SJSA1 (cell line): Measurements from ENCODE around the gene NFE2L1. TPM values are rescaled to one million over a fixed set of nuclear protein-coding genes. Genes with fewer than 3 reads are reported as not detected.

ENCODE experiments used
- DNase-seq, 2 experiments: peaks; one replicate each; pipeline ENCODE4 v3.0.0-alpha.2; 2015 to 2020; ENCODE audit warnings: low spot score in 2 of 2, low read depth in 1 of 2
- H3K27ac ChIP-seq: fragments of 250-450 bp; sonication (Bioruptor Pico); 2 replicates; pipeline ENCODE4 v1.5.1; 2020; ENCODE audit warnings: mild to moderate bottlenecking, moderate library complexity
- H3K27me3 ChIP-seq: fragments of 250-450 bp; sonication (Bioruptor Pico); replicated peaks from 2 replicates; pipeline ENCODE4 v1.5.1; 2020; ENCODE audit warnings: mild to moderate bottlenecking, moderate library complexity
- H3K36me3 ChIP-seq: fragments of 250-450 bp; sonication (Bioruptor Pico); 2 replicates; pipeline ENCODE4 v1.5.1; 2020; ENCODE audit warnings: mild to moderate bottlenecking
- H3K4me1 ChIP-seq: fragments of 250-450 bp; sonication (Bioruptor Pico); replicated peaks from 2 replicates; pipeline ENCODE4 v1.6.1; 2021; ENCODE audit warnings: mild to moderate bottlenecking
- H3K4me3 ChIP-seq: fragments of 250-450 bp; sonication (Bioruptor Pico); 2 replicates; pipeline ENCODE4 v1.5.1; 2020; ENCODE audit warnings: mild to moderate bottlenecking
- H3K9me3 ChIP-seq: fragments of 250-450 bp; sonication (Bioruptor Pico); replicated peaks from 2 replicates; pipeline ENCODE4 v1.5.1; 2020; ENCODE audit warnings: mild to moderate bottlenecking
- total RNA-seq: library from RNA; depleted of rRNA; stranded (reverse); fragments of >200 nt; shearing (Covaris generic); gene quantifications from 2 replicates; pipeline ENCODE4 v1.2.3, GENCODE V29; 2014

Gene NFE2L1
- total RNA-seq, 1 experiment from 2014 or later = 61.8 TPM

DNA sequence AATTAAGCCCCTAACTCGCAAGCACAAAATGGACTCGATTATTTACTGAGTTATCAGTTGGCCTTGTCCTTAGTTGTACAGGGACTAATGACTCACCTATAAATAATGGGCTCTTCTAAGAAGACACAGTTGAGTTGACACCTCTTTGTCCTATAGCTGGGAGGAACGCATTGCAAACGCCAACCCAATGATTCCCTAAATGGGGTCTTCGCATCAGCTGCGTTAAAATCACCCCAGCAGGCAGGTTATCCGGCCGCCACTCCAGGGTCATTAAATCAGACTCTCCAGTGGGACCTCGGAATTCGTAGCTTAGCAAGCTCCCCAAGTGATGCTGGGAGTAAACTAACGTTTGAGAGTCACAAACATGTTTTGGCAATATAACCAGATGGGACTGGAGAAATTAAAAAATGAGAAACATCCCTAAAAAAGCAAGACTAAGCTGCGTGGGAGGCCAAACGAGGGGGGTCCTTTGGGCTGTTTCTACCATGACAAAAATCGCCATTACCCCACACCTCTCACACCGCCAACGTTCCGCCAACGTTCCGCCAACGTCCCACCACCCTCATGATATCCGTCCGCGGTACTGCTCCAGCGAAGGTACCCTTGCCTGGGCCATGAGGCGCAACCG, 932 bp upstream of the NFE2L1 start:
- no peak for DNase-seq
- Histone ChIP-seq H3K27me3 (no peaks in the 10 kb centered on the region), H3K4me1 (peaks cover 40% of the 10 kb centered on the region), H3K36me3 (peaks cover 23% of the 10 kb centered on the region), H3K27ac (peak overlapping the region; percentile 90), H3K9me3 (no peaks in the 10 kb centered on the region), H3K4me3 (peak overlapping the region; percentile 82)

DNA sequence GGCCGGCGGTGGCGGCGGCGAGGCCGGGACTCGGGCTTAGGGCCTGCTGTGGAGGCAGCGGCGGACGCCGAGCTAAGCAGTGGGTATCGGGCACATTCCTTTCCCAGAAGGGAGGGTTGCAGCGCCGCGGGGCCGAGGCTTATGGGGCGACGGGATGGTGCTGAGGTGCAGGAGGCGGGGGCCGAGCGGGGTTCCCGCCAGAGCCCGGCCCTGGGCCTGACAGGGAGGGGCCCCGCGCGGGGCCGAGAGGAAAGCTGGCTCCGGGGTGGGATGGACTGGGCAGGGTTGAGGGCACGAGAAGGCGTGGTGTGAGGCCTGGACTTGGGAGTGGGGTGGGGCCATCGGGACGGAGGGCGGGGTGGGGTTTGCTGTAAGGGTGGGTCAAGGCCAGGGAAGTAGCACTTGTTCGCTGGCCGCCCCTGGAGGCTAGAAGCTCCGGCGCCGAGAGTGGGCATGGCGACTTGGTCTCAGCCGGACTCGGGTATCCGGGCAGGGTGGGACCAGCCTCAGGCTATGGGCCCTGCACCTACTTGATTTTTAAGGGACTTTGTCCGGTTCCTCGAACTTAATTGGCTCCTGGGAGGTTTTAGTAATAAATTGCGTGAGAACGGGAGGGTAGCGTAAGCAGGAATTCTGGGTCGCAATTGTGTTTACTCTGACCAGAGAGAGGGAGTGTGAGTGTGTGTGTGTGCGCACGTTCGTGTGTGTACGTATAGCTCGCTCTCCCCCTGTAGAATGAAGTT, 396 bp downstream of the NFE2L1 start:
- peak overlapping the region; percentile 90 for H3K27ac ChIP-seq
- H3K4me1 ChIP-seq = peaks cover 54% of the 10 kb centered on the region
- peak; percentile 98 for DNase-seq
- H3K27me3 ChIP-seq = no peaks in the 10 kb centered on the region
- no peaks in the 10 kb centered on the region for H3K9me3 ChIP-seq
- H3K36me3 ChIP-seq = peaks cover 36% of the 10 kb centered on the region
- peak overlapping the region; percentile 82 for H3K4me3 ChIP-seq

DNA sequence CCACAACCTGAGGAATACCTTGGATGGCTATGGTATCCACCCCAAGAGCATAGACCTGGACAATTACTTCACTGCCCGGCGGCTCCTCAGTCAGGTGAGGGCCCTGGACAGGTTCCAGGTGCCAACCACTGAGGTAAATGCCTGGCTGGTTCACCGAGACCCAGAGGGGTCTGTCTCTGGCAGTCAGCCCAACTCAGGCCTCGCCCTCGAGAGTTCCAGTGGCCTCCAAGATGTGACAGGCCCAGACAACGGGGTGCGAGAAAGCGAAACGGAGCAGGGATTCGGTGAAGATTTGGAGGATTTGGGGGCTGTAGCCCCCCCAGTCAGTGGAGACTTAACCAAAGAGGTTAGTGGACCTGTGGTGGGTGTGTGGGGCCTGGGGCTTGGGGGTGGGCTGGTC, 3.1 kb downstream of the NFE2L1 start:
- Histone ChIP-seq H3K27me3 (no peaks in the 10 kb centered on the region), H3K9me3 (no peaks in the 10 kb centered on the region), H3K4me1 (peaks cover 61% of the 10 kb centered on the region), H3K36me3 (peaks cover 59% of the 10 kb centered on the region), H3K4me3 (no peak overlapping the region), H3K27ac (peak overlapping the region; percentile 90)
- no peak for DNase-seq

DNA sequence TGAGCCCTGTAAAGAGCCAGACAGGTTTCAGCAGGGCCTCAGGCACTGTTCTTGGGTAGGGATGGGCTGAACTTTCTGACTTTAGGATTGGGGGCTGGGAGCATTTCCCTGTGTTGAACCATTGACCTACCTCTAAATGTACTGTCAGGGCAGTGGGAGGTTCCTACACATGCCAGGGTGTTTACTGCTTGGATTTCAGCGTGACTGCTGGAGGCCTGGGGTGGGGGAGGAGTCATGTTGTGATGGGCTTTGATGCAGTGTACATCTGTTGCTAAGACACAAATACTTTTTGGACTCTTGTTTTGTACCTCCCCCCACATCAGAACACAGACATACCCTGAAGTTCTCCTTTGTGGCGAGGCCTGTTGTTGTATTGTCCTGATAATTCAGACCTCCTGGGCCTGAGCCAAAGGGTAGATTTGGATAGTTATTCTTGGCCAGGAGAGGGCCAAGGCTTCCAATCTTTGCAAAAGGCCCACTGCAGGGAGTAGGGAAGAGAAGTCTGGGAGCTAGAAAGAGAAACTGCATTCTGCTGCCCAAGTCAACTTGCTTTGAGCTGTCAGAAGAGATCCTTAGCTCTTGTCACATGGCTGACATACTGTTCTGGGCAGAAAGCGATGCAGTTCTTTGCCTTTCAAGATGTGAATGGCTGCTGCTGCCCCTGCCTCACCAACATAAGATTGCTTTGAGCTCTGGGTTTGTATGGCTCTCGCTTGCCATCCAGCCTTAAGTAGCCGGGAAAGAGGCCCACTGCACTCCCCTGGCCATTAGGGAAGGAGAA, 3.7 kb downstream of the NFE2L1 start:
- H3K4me1 ChIP-seq = peaks cover 56% of the 10 kb centered on the region
- no peaks in the 10 kb centered on the region for H3K9me3 ChIP-seq
- H3K27ac ChIP-seq = peak overlapping the region; percentile 90
- peak; percentile 78 to 85 for DNase-seq
- no peak overlapping the region for H3K4me3 ChIP-seq
- H3K36me3 ChIP-seq = peaks cover 60% of the 10 kb centered on the region
- H3K27me3 ChIP-seq = no peaks in the 10 kb centered on the region

DNA sequence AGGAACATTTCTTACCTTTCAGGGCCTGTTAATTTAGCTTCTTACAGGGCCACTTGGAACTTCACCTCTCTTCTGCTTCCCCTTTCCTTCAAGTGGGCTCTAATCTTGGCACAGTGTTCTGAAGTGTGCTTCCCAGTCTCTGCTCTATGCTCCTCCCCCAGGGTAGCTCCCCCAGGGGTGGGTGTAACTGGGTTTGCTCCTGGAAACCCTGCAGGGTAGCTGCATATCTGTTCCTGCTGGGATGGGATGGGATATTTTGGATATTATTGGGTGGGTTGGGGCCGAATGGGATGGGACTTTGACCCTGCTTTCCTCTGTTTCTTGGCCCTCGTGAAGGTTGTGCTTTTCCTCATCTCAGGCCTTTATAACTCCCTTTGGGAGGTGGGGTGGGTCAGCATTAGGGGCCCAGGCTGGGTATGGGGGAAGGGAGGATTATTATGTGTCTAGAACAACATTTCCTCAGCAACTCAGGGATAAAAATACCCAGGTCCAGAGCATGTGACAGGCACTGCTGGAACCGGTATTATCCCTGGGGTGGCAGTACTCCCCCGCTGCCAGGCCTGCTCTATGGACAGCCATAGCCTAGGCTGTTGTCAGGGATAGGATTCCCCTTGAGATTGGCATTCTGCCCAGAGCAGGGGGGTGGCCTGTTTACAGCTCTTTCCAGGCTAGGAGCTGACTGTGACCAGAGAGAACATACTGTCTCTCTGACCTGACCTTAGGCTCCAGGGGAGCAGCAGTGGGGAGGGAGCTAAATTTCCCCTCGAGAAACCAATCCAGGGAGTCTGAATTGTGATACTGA, 5.0 kb downstream of the NFE2L1 start:
- Histone ChIP-seq H3K36me3 (peaks cover 72% of the 10 kb centered on the region), H3K4me1 (peaks cover 53% of the 10 kb centered on the region), H3K4me3 (no peak overlapping the region), H3K27ac (no peak overlapping the region), H3K9me3 (no peaks in the 10 kb centered on the region), H3K27me3 (no peaks in the 10 kb centered on the region)
- no peak for DNase-seq

DNA sequence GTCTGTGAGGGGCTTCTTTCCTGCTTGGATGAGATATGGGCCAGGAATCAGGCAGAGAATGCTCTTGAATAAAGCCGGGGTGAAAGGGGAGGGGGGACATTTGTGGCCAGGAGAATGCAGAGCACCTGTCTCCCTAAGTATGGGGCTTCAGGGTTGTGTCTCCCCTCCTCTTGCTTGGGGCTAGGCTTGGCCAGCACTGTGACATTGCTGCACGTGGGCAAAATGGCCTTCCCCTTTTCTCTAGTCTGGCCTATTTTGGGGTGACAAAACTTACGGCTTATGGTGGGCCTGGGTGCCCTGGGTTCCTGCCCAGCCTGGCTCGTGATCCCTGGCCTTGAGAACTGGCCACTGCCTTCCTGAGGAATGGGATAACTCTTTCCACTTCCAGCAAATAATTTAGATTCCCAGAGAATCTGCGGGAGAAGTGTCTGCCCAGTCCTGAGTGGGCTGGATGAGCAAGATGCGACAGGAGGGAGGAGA, 5.6 kb downstream of the NFE2L1 start:
- H3K36me3 ChIP-seq = peaks cover 79% of the 10 kb centered on the region
- H3K9me3 ChIP-seq = no peaks in the 10 kb centered on the region
- DNase-seq = no peak
- H3K27ac ChIP-seq = no peak overlapping the region
- no peaks in the 10 kb centered on the region for H3K27me3 ChIP-seq
- H3K4me1 ChIP-seq = peaks cover 53% of the 10 kb centered on the region
- no peak overlapping the region for H3K4me3 ChIP-seq

DNA sequence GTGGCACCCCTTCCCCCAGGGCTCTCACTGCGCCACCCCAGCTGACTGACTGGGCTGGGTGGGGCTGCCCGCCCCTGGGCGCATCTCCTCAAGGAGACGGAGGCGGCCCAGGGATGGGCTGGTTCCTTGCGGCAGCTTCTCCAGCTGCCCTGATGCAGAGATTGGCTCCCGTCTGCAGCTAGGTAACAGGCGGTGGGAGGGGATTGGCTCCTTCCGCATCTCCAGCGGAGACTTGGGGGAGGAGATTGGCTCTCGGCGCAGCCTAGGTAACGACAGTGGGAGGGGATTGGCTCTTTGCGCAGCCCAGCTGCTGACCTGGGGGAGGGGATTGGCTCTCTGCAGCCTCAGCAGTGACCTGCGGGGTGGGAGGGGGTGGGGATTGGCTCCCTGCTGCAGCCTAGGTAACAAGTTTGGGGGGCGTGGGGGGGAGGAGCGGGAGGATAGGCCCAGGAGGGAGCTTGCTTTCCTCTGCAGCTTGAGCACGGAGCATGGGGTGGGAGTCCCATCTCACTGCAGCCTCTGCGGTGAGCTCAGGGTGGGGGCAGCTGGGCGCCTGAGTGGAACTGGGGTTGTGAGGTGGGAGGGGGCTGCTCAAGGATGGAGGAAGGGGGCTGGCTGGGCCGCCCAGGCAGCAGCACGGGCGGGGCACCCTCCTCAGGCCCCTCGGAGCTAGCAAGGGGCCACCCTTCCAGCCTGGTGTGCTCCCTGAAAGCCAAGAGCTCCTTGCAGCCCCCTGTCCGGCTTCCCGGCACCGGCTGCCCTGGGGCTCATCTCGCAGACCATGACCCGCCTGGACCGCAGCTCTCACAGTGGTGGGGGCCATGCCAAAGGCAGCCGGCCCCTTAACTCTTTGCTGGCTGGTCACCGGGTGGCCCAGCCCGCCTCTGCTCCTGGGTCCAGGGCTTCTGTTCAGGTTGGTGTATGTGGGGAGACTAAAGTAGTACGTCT, 6.4 kb downstream of the NFE2L1 start:
- no peak for DNase-seq
- Histone ChIP-seq H3K27me3 (no peaks in the 10 kb centered on the region), H3K4me1 (peaks cover 48% of the 10 kb centered on the region), H3K27ac (no peak overlapping the region), H3K9me3 (no peaks in the 10 kb centered on the region), H3K36me3 (peaks cover 86% of the 10 kb centered on the region), H3K4me3 (no peak overlapping the region)

DNA sequence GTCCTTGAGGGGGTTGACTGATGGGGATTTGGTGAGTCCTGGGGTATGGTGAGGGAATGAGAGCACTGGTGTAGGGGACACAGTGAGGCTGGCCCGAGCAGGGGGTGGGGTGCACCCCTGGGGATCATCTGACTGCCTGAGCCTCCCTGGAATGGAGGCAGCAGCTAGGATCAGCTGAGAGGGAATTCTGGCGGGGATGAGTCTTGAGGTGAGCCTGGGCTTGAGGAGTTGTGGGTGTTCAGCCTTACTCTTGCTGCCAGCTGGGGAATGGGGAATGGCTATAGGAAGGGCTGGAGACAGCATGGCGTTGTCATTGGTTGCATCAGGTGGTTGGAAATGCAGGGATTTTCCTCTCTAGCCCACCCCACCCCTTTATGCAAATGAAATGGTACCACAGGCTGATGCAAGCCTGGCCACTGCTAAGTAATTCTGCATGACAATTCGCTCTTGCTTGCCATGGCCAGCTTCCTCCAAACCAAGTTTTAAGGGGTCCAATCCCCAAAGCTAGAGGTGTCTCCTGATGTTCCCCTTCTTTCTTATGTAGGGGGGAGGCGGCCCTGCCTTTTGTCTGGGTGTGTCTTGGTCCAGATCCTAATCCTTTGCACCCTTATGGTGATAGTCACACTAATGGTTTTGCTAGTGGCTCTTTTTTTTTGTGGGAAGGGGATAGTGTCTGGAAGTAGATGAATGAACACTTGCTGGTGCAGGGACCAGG, 7.5 kb downstream of the NFE2L1 start:
- Histone ChIP-seq H3K27me3 (no peaks in the 10 kb centered on the region), H3K36me3 (peaks cover 93% of the 10 kb centered on the region), H3K9me3 (no peaks in the 10 kb centered on the region), H3K27ac (peak overlapping the region; percentile 58), H3K4me1 (peaks cover 36% of the 10 kb centered on the region), H3K4me3 (no peak overlapping the region)
- no peak for DNase-seq

DNA sequence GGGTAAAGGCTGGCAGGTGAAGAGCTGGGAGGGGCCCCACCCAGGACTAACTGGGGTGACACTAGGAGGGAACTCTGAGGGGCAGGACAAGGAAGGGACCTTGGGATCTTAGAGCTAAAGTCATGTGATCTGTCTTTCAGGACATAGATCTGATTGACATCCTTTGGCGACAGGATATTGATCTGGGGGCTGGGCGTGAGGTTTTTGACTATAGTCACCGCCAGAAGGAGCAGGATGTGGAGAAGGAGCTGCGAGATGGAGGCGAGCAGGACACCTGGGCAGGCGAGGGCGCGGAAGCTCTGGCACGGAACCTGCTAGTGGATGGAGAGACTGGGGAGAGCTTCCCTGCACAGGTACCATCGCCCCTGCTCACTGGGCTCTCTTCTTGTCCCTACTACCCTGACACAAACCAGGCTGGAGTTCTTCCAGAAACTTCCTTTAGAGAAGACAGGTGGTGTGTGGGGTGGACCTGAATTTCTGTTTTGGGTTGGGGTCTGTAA, 8.1 kb downstream of the NFE2L1 start:
- peaks cover 92% of the 10 kb centered on the region for H3K36me3 ChIP-seq
- no peak overlapping the region for H3K4me3 ChIP-seq
- no peaks in the 10 kb centered on the region for H3K9me3 ChIP-seq
- peaks cover 30% of the 10 kb centered on the region for H3K4me1 ChIP-seq
- peak overlapping the region; percentile 58 for H3K27ac ChIP-seq
- H3K27me3 ChIP-seq = no peaks in the 10 kb centered on the region
- no peak for DNase-seq

DNA sequence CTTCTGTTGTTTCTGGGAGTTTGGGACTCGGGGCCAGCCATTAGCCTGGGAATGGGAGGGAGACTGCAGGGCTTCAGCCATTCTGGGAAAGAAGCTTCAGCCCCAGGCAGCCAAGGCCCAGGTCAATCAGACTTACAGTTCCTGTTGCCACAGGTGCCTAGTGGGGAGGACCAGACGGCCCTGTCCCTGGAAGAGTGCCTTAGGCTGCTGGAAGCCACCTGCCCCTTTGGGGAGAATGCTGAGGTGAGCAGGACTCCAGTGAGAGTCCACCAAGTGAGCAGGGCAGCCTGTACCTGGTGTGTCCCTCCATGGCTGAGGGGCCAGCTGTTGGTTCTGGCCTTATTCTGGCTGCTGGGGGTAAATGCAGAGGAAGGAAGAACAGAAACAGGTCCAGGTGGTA, 8.7 kb downstream of the NFE2L1 start:
- Histone ChIP-seq H3K36me3 (peaks cover 92% of the 10 kb centered on the region), H3K9me3 (no peaks in the 10 kb centered on the region), H3K4me3 (no peak overlapping the region), H3K27me3 (no peaks in the 10 kb centered on the region), H3K27ac (no peak overlapping the region), H3K4me1 (peaks cover 24% of the 10 kb centered on the region)
- no peak for DNase-seq

DNA sequence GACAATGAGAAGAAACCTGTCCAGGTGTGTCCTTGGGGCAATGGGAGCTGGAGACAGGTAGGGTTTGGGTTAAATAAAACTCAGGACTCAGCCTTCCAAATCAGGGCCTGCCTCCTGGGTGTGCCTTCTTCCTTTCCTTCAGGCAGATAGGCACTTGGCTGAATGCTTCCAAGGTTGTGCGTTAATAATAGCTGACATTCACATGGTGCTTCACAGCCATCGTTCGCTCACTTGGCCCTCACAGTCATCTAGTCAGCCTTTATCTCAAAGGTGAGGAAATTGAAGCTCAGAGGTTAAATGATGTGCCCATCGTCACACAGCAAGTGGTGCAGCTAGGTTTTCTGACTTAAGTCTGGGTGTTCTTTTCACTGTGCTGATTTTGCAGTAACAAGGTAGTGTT, 9.5 kb downstream of the NFE2L1 start:
- no peak overlapping the region for H3K27ac ChIP-seq
- no peaks in the 10 kb centered on the region for H3K27me3 ChIP-seq
- DNase-seq = no peak
- H3K36me3 ChIP-seq = peaks cover 92% of the 10 kb centered on the region
- H3K4me3 ChIP-seq = no peak overlapping the region
- H3K9me3 ChIP-seq = no peaks in the 10 kb centered on the region
- peaks cover 17% of the 10 kb centered on the region for H3K4me1 ChIP-seq
